Inflammatory macrophage (primary cell): ENCODE results near the gene DSE.

ENCODE experiments used
- DNase-seq, 2 donors: peaks; one replicate each; pipeline ENCODE4 v3.0.0-alpha.2; 2020 to 2022

DSE gene

DNA sequence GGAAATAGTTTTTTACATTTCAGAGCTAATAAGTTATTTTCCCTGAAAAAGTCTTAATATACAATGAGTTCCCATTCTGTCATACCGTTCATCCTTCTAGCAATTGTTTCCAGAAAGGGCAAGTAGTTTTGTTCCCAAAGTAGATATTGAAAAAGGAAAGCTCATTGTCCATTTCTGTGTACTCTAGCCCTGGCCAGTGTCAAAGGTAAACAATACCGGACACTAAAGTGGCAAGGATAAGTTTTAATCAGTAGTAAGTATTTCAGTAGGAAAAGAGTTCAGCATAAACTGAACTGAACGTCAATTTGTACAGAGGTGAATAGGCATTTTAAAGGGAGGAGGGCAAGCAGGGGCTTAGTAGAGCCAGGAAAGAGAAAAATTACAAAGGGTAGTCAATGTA is 46.9 kb downstream of the DSE start:
- no peak for DNase-seq

DNA sequence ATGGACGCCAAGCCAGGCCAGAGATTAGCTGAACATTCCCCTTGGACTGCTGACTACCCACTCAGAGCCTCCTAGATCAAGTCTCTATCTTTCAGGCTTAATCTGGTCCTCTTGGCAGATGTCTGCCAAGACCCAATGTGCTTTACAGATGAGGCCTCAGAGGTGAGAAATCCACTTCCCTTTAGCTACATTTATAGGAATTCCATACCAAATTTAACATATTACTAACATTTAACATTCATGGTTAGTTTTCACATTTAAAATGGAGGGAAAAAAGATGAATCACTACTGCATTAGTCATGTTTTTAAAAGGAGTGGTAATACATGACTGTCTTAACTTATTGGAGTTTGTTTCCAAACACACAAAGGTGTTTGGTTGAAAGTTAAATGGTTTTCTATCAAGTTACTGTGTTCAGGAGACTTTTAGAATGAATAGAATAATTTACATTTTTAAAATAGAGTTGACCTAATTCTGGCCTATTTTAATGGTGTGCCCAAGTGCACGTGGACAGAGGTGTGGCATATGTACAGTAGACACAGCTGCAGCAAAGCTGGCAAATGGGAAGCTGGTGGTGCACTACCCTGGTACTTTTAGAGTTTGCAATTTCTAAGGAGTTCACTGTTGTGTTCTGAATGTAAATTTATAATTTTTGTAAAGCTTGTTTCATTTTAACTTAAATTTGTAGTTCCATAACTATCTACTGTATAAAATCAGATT is 48.5 kb downstream of the DSE start:
- DNase-seq, result no peak

DNA sequence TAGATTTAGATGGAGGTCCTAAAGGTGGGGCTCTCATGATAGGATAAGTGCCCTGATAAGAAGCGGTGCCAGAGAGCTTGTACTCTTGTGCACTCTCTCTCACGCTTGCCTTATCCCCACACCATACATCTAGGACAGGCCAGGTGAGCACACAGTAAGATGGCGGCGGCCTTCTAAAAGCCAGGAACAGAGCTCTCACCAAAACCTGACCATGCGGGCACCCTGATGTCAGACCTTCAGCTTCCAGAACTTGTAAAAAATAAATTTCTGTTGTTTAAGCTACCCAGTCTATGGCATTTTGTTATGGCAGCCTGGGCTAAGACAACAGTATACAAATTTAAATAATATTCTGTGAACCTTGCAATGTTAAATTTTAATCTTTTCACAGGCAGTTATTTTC is 49.6 kb downstream of the DSE start:
- no peak for DNase-seq

DNA sequence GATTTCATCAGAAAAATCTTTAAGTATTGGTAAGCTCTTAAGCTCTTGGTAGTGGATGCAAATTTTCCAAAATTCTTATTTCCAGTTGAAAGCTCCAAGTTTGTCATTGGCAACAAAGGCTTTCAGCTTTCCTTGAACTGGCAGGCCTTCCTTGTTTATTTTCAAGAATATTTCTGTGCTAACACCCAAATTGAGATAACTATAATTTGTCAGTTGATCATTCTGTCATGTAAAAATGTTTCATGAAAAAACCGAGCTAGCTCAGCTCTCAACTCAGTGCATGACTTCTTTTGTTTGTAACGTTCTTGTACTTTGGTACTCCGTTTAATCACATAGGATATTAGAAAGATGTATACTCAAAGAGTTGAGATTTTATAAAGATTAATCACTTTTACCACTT is 51.5 kb downstream of the DSE start:
- no peak for DNase-seq

DNA sequence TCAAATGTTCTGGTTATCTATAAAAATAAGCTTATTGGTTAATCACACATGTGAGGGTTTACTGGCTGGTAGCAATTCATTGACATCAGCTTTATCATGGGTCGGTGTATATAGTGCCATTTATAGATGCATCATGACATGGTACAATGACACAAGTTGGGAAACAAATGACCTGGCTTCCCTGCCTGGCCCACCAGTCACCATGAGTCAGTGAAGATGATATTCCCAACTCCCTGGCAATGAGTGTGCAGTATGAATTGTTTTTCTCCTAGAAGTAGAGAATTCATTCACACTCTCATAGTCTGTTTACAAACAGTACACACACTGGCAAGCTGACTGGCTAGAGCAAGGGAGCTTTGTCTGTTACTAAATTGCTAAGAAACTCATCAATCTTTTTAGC is 53.3 kb downstream of the DSE start:
- DNase-seq, result peak in 1 of 2 donors; percentile 22

DNA sequence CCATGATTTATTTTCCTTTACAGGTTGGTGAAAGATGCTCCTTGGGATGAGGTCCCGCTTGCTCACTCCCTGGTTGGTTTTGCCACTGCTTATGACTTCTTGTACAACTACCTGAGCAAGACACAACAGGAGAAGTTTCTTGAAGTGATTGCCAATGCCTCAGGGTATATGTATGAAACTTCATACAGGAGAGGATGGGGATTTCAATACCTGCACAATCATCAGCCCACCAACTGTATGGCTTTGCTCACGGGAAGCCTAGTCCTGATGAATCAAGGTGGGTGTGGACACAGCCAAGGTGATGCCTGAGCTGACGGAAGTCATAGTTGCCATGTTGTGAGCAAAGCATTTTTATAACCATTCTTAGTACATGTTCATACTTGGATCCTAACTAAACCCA is 55.8 kb downstream of the DSE start:
- DNase-seq, result no peak

DNA sequence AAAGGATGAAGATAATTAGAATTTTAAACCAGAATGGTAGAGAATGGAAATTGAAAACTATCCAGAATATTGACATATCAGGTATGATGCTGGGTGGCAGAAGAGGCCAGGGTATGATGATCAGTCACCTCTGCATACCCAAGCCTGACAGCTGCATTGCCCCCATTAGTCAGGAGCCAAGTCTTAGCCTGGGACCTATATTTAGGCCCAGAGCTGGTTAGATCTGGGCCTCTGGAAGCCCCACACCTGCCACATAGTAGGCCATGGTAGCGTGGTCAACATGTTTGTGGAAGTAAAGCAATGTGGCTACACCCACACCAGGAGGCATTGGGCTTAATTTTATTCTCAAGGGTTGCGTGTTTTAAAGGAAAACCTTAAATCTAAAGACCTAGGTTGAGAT is 58.4 kb downstream of the DSE start:
- no peak for DNase-seq

DNA sequence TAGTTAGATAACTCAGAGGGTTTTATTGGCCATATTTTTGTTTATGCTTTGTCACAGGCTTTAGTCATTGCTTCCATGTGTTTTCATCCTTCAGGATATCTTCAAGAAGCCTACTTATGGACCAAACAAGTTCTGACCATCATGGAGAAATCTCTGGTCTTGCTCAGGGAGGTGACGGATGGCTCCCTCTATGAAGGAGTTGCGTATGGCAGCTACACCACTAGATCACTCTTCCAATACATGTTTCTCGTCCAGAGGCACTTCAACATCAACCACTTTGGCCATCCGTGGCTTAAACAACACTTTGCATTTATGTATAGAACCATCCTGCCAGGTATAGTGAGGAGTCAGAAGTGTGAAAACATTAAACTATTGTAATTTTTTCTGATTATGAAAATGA is 60.1 kb downstream of the DSE start:
- no peak for DNase-seq

DNA sequence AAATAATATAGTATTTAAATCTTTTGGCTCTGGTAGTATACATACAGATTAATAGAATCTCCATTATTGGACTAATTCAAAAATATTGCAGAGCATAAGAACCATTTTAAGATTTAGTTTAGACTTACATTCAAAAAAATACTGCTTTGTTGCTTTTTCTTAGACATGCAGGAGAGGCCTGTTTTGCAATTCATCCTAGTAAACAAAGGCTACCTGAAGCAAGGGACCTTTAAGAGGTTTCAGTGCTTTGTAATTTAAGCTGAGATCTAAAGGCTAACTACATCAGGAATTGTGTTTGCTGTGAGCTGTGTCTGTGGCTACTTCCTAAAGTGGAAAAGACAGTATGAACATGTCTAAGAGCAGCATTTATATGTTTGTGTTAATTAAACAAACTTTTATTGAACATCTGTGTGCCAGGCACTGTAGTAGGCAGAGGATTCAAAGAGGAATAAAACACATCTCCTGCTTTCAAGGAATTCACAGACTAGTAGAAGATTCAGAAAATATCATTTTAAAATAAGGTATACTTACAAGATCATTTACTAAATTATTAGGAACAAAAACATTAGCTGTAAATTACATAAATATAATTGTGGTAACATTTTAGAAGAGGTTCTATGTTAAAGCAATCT is 61.3 kb downstream of the DSE start:
- DNase-seq, result no peak

DNA sequence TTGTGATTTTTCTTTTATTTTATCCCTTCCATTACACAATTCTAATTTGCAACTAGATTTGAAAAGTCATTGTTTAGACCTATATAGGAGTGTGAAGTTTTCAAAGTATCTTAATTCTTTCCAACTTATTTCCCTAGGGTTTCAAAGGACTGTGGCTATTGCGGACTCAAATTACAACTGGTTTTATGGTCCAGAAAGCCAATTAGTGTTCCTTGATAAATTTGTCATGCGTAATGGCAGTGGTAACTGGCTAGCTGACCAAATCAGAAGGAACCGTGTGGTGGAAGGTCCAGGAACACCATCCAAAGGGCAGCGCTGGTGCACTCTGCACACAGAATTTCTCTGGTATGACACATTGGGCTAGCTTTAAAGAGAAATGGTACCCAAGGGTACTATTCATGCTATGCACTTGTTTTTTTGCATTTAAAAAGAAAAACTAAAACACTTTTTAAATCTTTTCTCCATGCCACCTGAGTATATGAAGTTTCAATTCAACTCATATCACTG is 62.5 kb downstream of the DSE start:
- no peak for DNase-seq

DNA sequence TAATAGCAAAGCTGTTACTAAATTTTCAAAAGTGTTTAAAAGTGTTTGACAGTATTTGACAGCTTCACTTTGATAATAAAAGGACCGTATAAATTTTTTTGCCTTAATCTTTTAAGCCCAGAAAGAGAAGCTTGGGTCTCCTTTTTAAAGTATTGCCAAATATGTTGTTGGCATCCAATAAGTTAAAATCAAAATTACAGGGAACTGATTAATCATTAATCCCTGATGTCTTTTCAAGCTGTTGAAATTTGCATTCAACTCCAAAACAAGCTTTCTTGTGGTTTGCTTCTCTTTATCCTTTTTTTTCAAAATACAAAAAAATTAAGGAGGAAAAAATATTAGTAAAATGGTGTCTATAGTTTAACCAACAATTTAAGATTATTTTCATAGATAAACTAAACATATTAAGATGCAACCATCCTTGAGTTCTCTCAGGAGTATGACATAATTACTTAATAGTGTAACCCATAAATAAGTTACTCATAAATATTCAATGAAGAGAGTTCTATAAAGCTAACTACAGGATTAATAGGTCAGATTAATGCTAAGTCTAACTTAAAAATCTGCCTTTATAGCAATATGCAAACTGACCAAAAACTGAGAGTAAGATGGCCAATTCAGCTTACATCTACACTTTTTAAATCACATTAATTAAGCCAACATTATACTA is 63.4 kb downstream of the DSE start:
- no peak for DNase-seq

DNA sequence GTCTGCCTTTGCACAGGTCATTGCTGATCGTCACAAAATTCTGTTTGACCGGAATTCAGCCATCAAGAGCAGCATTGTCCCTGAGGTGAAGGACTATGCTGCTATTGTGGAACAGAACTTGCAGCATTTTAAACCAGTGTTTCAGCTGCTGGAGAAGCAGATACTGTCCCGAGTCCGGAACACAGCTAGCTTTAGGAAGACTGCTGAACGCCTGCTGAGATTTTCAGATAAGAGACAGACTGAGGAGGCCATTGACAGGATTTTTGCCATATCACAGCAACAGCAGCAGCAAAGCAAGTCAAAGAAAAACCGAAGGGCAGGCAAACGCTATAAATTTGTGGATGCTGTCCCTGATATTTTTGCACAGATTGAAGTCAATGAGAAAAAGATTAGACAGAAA is 65.8 kb downstream of the DSE start:
- DNase-seq, result no peak

DNA sequence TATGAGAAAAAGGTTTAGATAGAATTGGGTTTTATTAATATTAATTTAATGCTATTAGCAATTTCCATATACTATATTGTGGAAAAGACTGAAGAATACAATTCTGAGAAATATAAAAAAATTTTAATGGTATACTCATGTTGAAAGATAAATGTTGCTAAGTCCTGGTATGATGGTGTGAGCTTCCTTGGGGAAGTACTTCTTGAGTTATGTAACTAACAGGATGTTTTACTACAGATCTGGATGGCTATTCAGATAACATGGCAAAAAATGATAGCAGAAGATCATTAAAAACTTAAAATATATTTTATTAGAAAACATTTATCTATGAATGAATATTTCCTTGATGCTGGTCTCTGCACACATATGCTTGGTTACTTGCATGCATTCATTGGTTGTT is 66.9 kb downstream of the DSE start:
- DNase-seq, result peak; percentile 14 to 51

DNA sequence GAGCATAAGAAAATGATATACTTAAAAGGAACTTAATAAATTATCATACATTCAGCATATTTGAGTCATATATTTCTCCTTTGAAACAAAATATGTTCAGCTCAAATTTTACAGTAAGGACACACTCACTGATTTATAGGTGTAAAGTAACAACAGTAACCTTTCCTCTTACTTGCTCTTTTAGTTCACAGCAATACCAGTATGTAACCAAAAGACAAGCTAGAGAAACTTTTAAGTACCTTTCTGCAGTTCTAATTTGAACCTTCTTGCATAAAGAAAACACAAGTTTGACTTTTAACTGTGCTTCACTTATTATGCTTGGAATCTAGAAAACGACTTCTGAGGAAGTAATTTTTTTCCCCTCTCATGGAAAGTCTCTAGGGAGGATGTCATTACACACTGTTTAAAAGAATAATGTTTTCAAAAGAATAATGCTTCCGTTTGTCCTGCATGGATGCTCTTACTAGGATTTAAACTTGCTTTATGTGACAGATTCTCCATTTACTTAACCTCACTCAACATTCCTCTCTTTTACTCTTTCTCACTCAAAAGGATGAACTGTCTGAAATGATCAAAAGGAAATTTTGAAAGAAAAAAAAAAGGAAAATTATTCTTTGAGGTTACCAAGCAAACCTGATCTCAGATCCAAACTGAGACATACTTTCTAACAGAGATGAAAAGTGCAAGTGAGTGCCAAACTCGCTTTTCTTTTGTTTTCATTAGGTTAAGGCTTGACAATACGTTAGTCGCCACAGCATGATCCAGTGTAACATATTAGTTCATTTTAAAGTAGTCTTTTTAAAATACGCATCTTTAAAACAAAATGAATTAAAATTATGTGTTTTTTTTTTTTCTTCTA is 68.1 kb downstream of the DSE start:
- DNase-seq, result no peak

DNA sequence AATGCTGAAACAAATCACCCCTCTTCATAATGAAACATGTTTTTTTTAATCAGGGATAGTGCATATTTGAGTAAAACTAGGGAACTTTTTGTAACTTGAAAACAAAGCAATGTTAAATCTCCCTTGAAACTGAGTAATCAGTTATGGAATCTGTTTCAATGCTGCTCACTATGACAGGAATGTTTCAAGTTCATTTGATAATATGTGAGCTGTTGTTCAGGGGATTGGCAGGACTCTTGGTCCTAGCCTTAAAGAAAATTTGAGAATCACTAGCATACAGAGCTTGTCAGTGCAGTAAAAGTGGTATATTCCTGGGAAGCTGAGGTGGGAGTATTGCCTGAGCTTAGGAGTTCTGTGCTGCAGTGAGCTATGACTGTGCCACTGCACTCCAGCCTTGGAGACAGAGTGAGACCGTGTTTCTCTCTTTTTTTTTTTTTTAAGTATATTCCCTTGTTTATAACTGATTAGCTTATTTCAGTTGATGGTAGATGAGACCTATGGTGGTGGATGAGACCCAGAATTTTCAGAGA is 68.8 kb downstream of the DSE start:
- no peak for DNase-seq

DNA sequence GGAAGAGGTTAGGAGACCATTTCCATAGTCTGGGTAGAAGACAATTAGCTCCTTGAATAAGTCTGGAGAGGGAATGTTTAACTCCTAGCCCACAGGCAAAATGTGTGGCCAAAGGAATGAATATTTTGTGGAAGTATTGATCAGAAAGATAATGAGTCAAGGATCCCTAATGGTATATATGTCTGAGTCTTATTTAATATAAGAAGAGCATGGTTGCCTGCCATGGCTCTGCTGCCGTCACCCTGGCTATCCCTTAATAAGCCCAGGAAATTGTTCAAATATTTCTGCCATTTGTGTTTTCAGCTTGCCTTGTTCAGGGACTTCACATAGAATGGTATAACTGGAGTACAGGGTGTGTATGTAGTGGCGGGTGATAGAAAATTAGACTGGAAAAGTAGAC is 72.4 kb downstream of the DSE start:
- DNase-seq, result no peak

DNA sequence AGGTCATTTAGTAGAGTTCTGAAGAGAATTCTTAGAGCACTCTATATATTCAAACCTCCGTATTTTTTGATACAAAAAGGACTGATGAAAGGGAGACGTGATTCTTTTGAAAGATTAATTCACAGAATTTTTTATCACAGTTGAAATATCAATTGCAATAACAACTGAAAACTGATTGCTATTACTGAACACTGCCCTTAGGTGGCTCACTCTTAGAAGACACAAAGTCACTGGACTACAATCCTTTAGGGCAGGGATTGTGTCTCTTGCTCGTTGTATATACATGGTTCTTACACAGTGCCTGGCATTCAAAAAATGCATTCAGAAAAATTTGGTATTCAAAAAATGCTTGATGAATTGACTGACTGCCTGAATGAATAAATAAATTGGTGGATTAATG is 73.3 kb downstream of the DSE start:
- DNase-seq, result peak; percentile 27 to 37

DNA sequence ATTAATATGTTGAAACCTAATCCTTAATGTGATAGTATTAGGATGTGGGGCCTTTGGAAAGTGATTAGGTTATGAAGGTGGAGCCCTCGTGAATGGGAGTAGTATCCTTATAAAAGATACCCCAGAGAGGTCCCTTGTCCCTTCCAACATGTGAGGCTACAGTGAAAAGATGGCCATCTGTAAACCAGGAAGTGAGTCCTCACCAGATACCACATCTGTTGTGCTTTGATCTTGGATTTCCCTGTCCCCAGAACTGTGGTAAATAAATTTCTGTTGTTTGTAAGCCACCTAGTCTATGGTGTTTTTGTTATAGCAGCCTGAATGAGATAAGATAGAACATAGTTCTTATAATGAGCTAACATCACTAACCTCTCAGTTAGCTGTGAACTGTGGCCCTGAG is 73.8 kb downstream of the DSE start:
- DNase-seq, result no peak

DNA sequence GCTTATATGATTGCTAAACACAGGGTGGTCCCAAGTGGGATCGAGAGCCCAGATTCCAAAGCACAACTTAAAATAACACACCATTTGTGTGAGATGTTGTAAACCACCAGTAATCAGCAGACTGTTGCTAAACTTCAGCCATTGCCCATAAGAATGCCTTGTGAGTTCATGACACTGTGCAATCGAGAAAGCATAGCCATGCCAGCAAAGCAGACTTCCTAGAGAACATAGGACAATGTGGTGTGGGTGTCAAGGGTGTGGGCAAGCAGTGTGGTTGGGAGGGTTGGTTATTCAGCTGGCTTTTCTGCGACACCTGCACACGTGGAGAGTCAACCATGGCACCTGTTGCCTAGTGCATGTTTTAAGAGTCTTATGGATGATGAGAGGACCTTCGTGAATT is 74.4 kb downstream of the DSE start:
- DNase-seq, result peak; percentile 84 to 92

DNA sequence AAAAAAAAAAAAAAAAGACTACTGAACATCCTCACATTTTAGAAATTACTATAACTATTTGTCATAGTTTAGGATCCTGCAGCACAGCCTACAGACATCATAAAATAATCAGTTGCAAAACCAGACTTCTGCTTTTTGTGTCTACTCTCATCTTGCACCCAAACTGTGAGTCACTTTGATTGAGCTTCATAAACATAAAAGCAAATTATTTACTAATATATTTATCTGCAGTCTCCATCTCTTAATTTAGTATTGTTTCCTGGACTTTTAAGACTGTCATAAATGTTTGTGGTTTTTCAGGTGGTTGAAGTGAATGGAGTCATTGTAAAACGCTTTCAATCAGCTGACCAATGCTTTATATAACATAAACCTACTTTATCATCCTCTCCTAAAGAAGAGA is 75.7 kb downstream of the DSE start:
- DNase-seq, result peak; percentile 81 to 91

DNA sequence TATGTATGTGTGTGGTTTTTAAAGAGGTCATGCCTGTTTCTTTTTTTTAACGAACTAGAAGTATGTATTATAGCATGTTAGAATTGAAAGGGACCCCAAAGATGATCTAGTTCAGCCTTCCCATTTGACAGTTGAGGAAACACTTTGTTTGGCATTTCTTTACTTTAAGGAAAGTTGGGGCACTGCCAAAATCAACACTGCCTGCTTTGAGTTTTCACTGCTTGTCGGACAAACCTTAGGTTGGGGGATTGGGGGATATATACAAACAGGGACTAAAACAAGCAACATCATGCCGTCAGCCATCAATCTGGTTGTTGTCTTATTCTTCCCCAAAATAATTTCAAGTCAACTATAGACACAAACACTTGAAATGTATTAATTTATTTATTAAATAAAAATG is 76.3 kb downstream of the DSE start:
- DNase-seq, result no peak

DNA sequence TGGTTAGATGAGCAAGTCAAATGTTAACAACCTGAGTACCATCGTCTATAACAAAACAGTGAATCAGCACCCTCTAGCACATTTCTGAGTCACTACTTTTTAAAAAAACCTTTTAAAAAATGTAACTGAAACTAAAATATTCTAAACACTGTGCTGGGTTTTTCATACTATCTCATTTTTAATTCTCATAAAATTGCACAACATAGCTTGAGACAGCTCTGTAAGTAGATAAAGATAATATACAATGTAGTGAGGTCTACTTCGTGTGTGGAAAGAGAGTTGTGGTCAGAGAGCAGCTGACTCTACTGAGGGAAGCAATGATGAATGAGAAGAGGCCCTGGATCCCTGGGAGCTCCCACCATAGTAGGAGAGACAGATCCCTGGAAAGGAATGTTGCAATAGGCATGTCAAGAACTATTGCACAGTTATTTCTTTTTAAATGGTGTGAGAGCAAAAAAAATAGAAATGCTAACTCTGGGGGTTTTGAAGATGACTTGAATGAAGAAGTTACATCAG is 76.8 kb downstream of the DSE start:
- peak; percentile 90 to 92 for DNase-seq

DNA sequence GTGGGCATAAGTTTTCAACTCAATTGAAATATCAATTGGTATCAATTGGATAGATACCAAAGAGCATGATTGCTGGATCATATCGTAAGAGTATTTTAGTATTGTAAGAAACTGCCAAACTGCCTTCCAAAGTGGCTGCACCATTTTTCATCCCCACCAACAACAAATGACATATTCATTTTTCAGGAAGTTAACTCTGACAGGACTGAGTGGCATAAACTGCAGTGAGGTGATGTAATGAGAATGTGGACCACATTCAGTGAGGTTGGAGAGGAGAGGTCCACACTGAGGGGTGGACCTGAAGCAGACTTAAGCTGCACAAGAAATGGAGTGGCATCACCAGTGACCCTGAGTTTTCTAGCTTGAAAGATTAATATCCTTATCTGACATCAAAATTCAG is 78.8 kb downstream of the DSE start:
- DNase-seq, result no peak
